ENCODE results near the gene PCCA. TPM values are rescaled to one million over a fixed set of nuclear protein-coding genes. Genes with fewer than 3 reads are reported as not detected.

Gene PCCA
- total RNA-seq, 4 donors from 2014 or later: 34.6 to 58.4 (median 40.1) TPM

DNA sequence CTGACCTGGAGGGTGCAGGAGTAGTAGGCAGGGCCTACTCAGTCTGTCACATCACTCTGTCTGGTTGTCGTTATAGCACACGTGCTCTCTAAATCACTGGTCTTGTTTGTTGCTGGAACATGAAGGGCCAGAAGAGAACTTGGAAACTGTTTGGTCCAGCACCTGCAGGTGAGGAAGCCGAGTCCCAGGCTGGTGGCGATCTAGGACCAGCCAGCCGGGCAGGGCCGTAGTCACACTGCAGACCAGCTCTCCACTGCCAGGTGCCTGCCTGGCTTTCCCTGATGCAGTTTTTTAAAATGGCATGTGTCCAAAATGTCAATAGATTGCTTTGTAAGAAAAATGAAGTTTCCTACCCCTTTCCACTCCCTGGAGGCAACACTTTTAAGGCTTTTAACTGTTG, 446.0 kb downstream of the PCCA start:
- Histone ChIP-seq H3K9me3 (peaks cover 0 to 6% (median 0%) of the 10 kb centered on the region in 3 donors), H3K4me3 (no peak overlapping the region), H3K36me3 (peaks cover 0 to 33% of the 10 kb centered on the region in 2 donors), H3K27me3 (no peaks in the 10 kb centered on the region), H3K4me1 (no peaks in the 10 kb centered on the region), H3K27ac (no peak overlapping the region)
- no peak for ATAC-seq
- 81% methylated on average over 4 of the region's 6 CpGs; no CpG with 5 or more reads in 1 of the 2 donors for WGBS, 2 donors (ENCODE audit: low coverage in 1 of 2)
- no peak for TF ChIP-seq POLR2AphosphoS5 (IDR thresholded peaks at IDR 0.05)

GRCh38 chr13:100535426-100536135, 446.7 kb downstream of the PCCA start:
- ATAC-seq: no peak

GRCh38 chr13:100536643-100537180, 447.8 kb downstream of the PCCA start:
- H3K27ac ChIP-seq: no peak overlapping the region
- WGBS, 2 donors (ENCODE audit: low coverage in 1 of 2): 87% methylated on average over 5 of the region's 13 CpGs; no CpG with 5 or more reads in 1 of the 2 donors
- no peaks in the 10 kb centered on the region for H3K4me1 ChIP-seq
- TF ChIP-seq POLR2A (IDR thresholded peaks at IDR 0.05): no peak
- TF ChIP-seq EP300 (IDR thresholded peaks at IDR 0.05): no peak
- TF ChIP-seq POLR2AphosphoS5 (IDR thresholded peaks at IDR 0.05): no peak
- TF ChIP-seq, protein P1, sequence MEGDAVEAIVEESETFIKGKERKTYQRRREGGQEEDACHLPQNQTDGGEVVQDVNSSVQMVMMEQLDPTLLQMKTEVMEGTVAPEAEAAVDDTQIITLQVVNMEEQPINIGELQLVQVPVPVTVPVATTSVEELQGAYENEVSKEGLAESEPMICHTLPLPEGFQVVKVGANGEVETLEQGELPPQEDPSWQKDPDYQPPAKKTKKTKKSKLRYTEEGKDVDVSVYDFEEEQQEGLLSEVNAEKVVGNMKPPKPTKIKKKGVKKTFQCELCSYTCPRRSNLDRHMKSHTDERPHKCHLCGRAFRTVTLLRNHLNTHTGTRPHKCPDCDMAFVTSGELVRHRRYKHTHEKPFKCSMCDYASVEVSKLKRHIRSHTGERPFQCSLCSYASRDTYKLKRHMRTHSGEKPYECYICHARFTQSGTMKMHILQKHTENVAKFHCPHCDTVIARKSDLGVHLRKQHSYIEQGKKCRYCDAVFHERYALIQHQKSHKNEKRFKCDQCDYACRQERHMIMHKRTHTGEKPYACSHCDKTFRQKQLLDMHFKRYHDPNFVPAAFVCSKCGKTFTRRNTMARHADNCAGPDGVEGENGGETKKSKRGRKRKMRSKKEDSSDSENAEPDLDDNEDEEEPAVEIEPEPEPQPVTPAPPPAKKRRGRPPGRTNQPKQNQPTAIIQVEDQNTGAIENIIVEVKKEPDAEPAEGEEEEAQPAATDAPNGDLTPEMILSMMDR (IDR thresholded peaks at IDR 0.05): no peak
- no peaks in the 10 kb centered on the region for H3K27me3 ChIP-seq
- ATAC-seq: no peak
- H3K9me3 ChIP-seq: peaks cover 0 to 6% (median 0%) of the 10 kb centered on the region in 3 donors
- H3K36me3 ChIP-seq: peaks cover 0 to 21% of the 10 kb centered on the region in 2 donors
- H3K4me3 ChIP-seq: no peak overlapping the region

More at GRCh38 chr13:100535426-100536135, 446.7 kb downstream of the PCCA start:
- whole genome bisulfite sequencing, 2 donors (ENCODE audit: low coverage in 1 of 2): 79 to 90% methylated on average over 7 to 13 of the region's 16 CpGs
- Histone ChIP-seq H3K4me3 (no peak overlapping the region), H3K36me3 (peaks cover 0 to 31% of the 10 kb centered on the region in 2 donors), H3K27ac (no peak overlapping the region), H3K4me1 (no peaks in the 10 kb centered on the region), H3K9me3 (peaks cover 0 to 6% (median 0%) of the 10 kb centered on the region in 3 donors), H3K27me3 (no peaks in the 10 kb centered on the region)
- TF ChIP-seq POLR2AphosphoS5 (IDR thresholded peaks at IDR 0.05) (no peak), EP300 (IDR thresholded peaks at IDR 0.05) (no peak)
- TF ChIP-seq, protein P1 (IDR thresholded peaks at IDR 0.05): no peak

GRCh38 chr13:100537486-100537885, 448.6 kb downstream of the PCCA start:
- no peak overlapping the region for H3K4me3 ChIP-seq
- no peak overlapping the region for H3K27ac ChIP-seq
- no peaks in the 10 kb centered on the region for H3K27me3 ChIP-seq
- no peak for ATAC-seq
- no peaks in the 10 kb centered on the region for H3K4me1 ChIP-seq
- TF ChIP-seq EP300 (IDR thresholded peaks at IDR 0.05): no peak
- no peak for TF ChIP-seq POLR2AphosphoS5 (IDR thresholded peaks at IDR 0.05)
- no peak for TF ChIP-seq POLR2A (IDR thresholded peaks at IDR 0.05)
- TF ChIP-seq, protein P1 (IDR thresholded peaks at IDR 0.05): no peak
- 92% methylated on average over 4 of the region's 9 CpGs; no CpG with 5 or more reads in 1 of the 2 donors for WGBS, 2 donors (ENCODE audit: low coverage in 1 of 2)
- peaks cover 0 to 13% of the 10 kb centered on the region in 2 donors for H3K36me3 ChIP-seq
- H3K9me3 ChIP-seq: peaks cover 0 to 6% (median 0%) of the 10 kb centered on the region in 3 donors

DNA sequence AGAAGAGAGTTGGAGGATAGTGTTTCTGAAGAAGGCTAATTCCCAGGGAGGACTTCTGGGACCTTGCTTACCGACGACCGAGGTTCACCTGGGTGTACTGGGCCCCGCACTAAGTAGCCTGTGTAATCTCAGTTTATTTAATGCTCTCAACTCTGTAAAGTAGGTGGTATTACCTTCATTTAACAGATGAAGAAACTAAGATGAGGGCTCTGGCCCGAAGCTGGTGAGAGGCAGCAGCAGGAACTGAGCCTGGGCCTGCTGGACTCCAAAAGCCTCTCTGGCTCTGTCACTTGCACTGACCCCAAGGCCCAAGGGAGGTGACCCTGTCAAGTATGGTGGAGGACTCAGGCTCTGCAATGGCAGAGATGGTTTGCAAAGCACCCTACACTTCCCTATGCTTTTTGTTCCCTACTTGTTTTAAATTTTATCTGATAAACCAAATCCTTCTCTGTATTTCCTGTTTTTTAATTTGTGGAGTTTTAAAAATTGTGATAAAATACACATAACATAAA, 449.1 kb downstream of the PCCA start:
- WGBS, 2 donors (ENCODE audit: low coverage in 1 of 2): 90 to 93% methylated on average over 2 to 5 of the region's 5 CpGs
- Histone ChIP-seq H3K27me3 (no peaks in the 10 kb centered on the region), H3K27ac (no peak overlapping the region), H3K4me3 (no peak overlapping the region), H3K4me1 (no peaks in the 10 kb centered on the region), H3K36me3 (peaks cover 0 to 8% of the 10 kb centered on the region in 2 donors), H3K9me3 (peaks cover 0 to 6% (median 0%) of the 10 kb centered on the region in 3 donors)
- no peak for TF ChIP-seq POLR2AphosphoS5 (IDR thresholded peaks at IDR 0.05)
- no peak for TF ChIP-seq POLR2A (IDR thresholded peaks at IDR 0.05)
- TF ChIP-seq, protein P1 (IDR thresholded peaks at IDR 0.05): no peak
- TF ChIP-seq EP300 (IDR thresholded peaks at IDR 0.05): no peak
- ATAC-seq: no peak
